ENCODE results near the gene CCDC68. TPM values are rescaled to one million over a fixed set of nuclear protein-coding genes. Genes with fewer than 3 reads are reported as not detected.

The CCDC68 gene
- total RNA-seq (10 to 100 TPM; 35.7 to 54.1 TPM), polyA plus RNA-seq (ENCODE audit: insufficient read depth, low read depth, low replicate concordance) (8.5 TPM)
- long read RNA-seq, donor 1, full-length matches to known transcripts, result 1 of 1 reads
- long read RNA-seq, donor 1, partial matches to known transcripts, result 0 of 1 reads
- long read RNA-seq, donor 1, other reads (novel, unspliced or antisense), result 0 of 1 reads
- long read RNA-seq, donor 2, result 0 reads

GRCh38 chr18:54958704-54959625 is at the start of gene CCDC68:
TSS of gene CCDC68 (minus strand) at chr18:54959461. CDS start at chr18:54942791, 16,670 bp downstream.
- no peaks in the 10 kb centered on the region for H3K27me3 ChIP-seq
- peaks cover 9% of the 10 kb centered on the region for H3K4me1 ChIP-seq
- H3K9me3 ChIP-seq, result no peaks in the 10 kb centered on the region
- intact Hi-C loops (cut with DNase I; ENCODE audit: low total_unique reads), result no loop called here
- H3K4me3 ChIP-seq, result peak within 1 kb of the TSS; percentile 59 to 65
- TF ChIP-seq, protein P1, sequence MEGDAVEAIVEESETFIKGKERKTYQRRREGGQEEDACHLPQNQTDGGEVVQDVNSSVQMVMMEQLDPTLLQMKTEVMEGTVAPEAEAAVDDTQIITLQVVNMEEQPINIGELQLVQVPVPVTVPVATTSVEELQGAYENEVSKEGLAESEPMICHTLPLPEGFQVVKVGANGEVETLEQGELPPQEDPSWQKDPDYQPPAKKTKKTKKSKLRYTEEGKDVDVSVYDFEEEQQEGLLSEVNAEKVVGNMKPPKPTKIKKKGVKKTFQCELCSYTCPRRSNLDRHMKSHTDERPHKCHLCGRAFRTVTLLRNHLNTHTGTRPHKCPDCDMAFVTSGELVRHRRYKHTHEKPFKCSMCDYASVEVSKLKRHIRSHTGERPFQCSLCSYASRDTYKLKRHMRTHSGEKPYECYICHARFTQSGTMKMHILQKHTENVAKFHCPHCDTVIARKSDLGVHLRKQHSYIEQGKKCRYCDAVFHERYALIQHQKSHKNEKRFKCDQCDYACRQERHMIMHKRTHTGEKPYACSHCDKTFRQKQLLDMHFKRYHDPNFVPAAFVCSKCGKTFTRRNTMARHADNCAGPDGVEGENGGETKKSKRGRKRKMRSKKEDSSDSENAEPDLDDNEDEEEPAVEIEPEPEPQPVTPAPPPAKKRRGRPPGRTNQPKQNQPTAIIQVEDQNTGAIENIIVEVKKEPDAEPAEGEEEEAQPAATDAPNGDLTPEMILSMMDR (IDR thresholded peaks at IDR 0.05), result no peak
- no peak for TF ChIP-seq POLR2A (IDR thresholded peaks at IDR 0.05)
- WGBS, 2 donors, result 18 to 25% methylated on average over 40 to 42 of the region's 58 CpGs
- H3K27ac ChIP-seq, result peak within 1 kb of the TSS; percentile 62 to 71
- DNase-seq, result peak; percentile 62
- H3K36me3 ChIP-seq (ENCODE audit: low read depth, missing control alignments), result no peaks in the 10 kb centered on the region

- no peaks in the 10 kb centered on the region for H3K9me3 ChIP-seq
- TF ChIP-seq, protein P1 (IDR thresholded peaks at IDR 0.05), result no peak
- TF ChIP-seq POLR2A (IDR thresholded peaks at IDR 0.05), result no peak
- H3K36me3 ChIP-seq (ENCODE audit: low read depth, missing control alignments), result no peaks in the 10 kb centered on the region
- 77 to 92% methylated on average over 4 of the region's 4 CpGs for WGBS, 2 donors
- H3K4me1 ChIP-seq, result no peaks in the 10 kb centered on the region
- no peak for DNase-seq
- no peak overlapping the region for H3K27ac ChIP-seq
- intact Hi-C loops (cut with DNase I; ENCODE audit: low total_unique reads), result no loop called here
- H3K27me3 ChIP-seq, result no peaks in the 10 kb centered on the region
- H3K4me3 ChIP-seq, result no peak overlapping the region
These were observed 48.3 kb upstream of the CCDC68 start for GRCh38 chr18:55007602-55008001.

- Histone ChIP-seq H3K27me3 (no peaks in the 10 kb centered on the region), H3K4me3 (no peak overlapping the region), H3K27ac (no peak overlapping the region), H3K4me1 (no peaks in the 10 kb centered on the region), H3K36me3 (ENCODE audit: low read depth, missing control alignments) (no peaks in the 10 kb centered on the region), H3K9me3 (no peaks in the 10 kb centered on the region)
- intact Hi-C loops (cut with DNase I; ENCODE audit: low total_unique reads), result no loop called here
- DNase-seq, result no peak
- 88 to 94% methylated on average over 5 of the region's 5 CpGs for WGBS, 2 donors
- TF ChIP-seq, protein P1 (IDR thresholded peaks at IDR 0.05), result no peak
- TF ChIP-seq POLR2A (IDR thresholded peaks at IDR 0.05), result no peak
These were observed 44.4 kb upstream of the CCDC68 start for GRCh38 chr18:55003695-55004094.

GRCh38 chr18:55002261-55002660 is 43.0 kb upstream of the CCDC68 start:
- no peaks in the 10 kb centered on the region for H3K9me3 ChIP-seq
- 92 to 97% methylated on average over 3 of the region's 3 CpGs for WGBS, 2 donors
- H3K36me3 ChIP-seq (ENCODE audit: low read depth, missing control alignments), result no peaks in the 10 kb centered on the region
- intact Hi-C loops (cut with DNase I; ENCODE audit: low total_unique reads), result no loop called here
- no peak for DNase-seq
- H3K27me3 ChIP-seq, result no peaks in the 10 kb centered on the region
- no peaks in the 10 kb centered on the region for H3K4me1 ChIP-seq
- TF ChIP-seq, protein P1 (IDR thresholded peaks at IDR 0.05), result no peak
- TF ChIP-seq POLR2A (IDR thresholded peaks at IDR 0.05), result no peak
- H3K4me3 ChIP-seq, result no peak overlapping the region
- H3K27ac ChIP-seq, result no peak overlapping the region

Data from testis (tissue), 5 donors.